Measurements from ENCODE around the gene NWD2.
A peak's percentile ranks its signal among the peaks of the same experiment; 100 is the strongest.
"Not testable (repeated sequence)": the region's sequence is repeated elsewhere in the genome, so short reads cannot be mapped to it uniquely, and the experiment has no call there.

Gene NWD2

GRCh38 chr4:37244583-37245390 lies at the start of gene NWD2:
Gene NWD2 (plus strand): TSS chr4:37244743. CDS start chr4:37245068, 325 bp downstream.
- DNase-seq: peak in 13 of 58 donors; percentile 6 to 41 (median 22)

- no peak for DNase-seq
Observed at GRCh38 chr4:37197899-37198298, 46.6 kb upstream of the NWD2 start.

GRCh38 chr4:37204740-37205139 lies 39.8 kb upstream of the NWD2 start:
- DNase-seq: not testable (repeated sequence)

- DNase-seq: no peak
Observed at GRCh38 chr4:37216209-37216608, 28.3 kb upstream of the NWD2 start.

GRCh38 chr4:37219242-37219641 lies 25.3 kb upstream of the NWD2 start:
- DNase-seq: no peak

- DNase-seq: no peak
Observed at GRCh38 chr4:37219990-37220389, 24.6 kb upstream of the NWD2 start.

- no peak for DNase-seq
Observed at GRCh38 chr4:37220685-37221084, 23.9 kb upstream of the NWD2 start.

GRCh38 chr4:37223732-37224131 lies 20.8 kb upstream of the NWD2 start:
- DNase-seq: no peak

- DNase-seq: no peak
Observed at GRCh38 chr4:37224854-37225253, 19.7 kb upstream of the NWD2 start.

GRCh38 chr4:37225778-37226177 lies 18.8 kb upstream of the NWD2 start:
- no peak for DNase-seq

GRCh38 chr4:37232315-37232714 lies 12.2 kb upstream of the NWD2 start:
- DNase-seq: no peak

GRCh38 chr4:37236165-37236564 lies 8.4 kb upstream of the NWD2 start:
- no peak for DNase-seq

- DNase-seq: no peak
Observed at GRCh38 chr4:37241647-37242046, 2.9 kb upstream of the NWD2 start.

GRCh38 chr4:37243051-37243450 lies 1.5 kb upstream of the NWD2 start:
- DNase-seq: peak in 14 of 58 donors; percentile 4 to 63 (median 32)

GRCh38 chr4:37243722-37244582 lies 591 bp upstream of the NWD2 start:
- peak in 15 of 58 donors; percentile 3 to 41 (median 16) for DNase-seq

GRCh38 chr4:37245391-37245954 lies 930 bp downstream of the NWD2 start:
- no peak for DNase-seq

- no peak for DNase-seq
Observed at GRCh38 chr4:37246891-37247290, 2.3 kb downstream of the NWD2 start.

- no peak for DNase-seq
Observed at GRCh38 chr4:37258221-37258620, 13.7 kb downstream of the NWD2 start.

GRCh38 chr4:37268319-37268718 lies 23.8 kb downstream of the NWD2 start:
- no peak for DNase-seq

- DNase-seq: no peak
Observed at GRCh38 chr4:37279121-37279520, 34.6 kb downstream of the NWD2 start.

- no peak for DNase-seq
Observed at GRCh38 chr4:37279894-37280592, 35.5 kb downstream of the NWD2 start.

All from anterior cingulate cortex (tissue), 58 donors.